Lower leg skin (tissue), 3 donors: ENCODE results near the gene FLT1.

ENCODE experiments used
- CTCF ChIP-seq, 3 donors: fragments of 450-650 bp; IDR thresholded peaks; one replicate each; pipeline ENCODE4 v1.5.1; 2016; ENCODE audit warnings: antibody characterized with exemption in 3 of 3, mild to moderate bottlenecking in 3 of 3, moderate library complexity in 2 of 3
- POLR2A ChIP-seq, 2 donors: fragments of 450-650 bp; IDR thresholded peaks; one replicate each; pipeline ENCODE4 v1.6.1; 2016 to 2017; ENCODE audit warnings: antibody characterized with exemption in 2 of 2, mild to moderate bottlenecking in 1 of 2, moderate library complexity in 1 of 2

DNA sequence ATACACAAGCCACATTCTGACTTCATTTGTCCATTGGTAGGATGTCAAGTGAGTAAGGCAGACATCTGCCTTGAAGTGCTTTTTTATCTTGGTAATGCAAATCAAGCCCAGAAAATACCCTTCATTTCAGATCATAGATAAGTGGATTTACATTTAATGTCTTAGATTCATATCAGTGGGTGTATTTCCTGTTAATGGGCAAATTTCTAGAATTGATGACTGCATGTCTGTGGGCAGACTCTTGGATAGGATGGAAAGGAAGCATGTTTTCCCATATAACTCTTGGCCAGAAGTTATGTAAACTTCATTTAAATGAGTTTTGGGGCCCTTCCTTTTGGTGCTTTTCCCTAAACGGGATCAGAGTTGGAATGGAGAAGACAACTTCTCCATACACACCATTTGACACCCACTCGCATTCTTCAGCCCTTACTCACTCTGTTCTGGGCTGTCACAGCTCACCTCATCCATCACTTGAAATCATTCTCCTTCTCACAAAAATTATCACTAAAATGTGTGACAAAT, 154.6 kb downstream of the FLT1 start:
- TF ChIP-seq CTCF (IDR thresholded peaks at IDR 0.05) (no peak), POLR2A (IDR thresholded peaks at IDR 0.05) (no peak)
